NK-92 (cell line): ENCODE data around the gene UBE2D2.

Experiments used
- DNase-seq: peaks from one replicate; lab custom pipeline; 2025; ENCODE audit not compliant: unreplicated experiment; lab: John Stamatoyannopoulos, UW

Gene UBE2D2

DNA sequence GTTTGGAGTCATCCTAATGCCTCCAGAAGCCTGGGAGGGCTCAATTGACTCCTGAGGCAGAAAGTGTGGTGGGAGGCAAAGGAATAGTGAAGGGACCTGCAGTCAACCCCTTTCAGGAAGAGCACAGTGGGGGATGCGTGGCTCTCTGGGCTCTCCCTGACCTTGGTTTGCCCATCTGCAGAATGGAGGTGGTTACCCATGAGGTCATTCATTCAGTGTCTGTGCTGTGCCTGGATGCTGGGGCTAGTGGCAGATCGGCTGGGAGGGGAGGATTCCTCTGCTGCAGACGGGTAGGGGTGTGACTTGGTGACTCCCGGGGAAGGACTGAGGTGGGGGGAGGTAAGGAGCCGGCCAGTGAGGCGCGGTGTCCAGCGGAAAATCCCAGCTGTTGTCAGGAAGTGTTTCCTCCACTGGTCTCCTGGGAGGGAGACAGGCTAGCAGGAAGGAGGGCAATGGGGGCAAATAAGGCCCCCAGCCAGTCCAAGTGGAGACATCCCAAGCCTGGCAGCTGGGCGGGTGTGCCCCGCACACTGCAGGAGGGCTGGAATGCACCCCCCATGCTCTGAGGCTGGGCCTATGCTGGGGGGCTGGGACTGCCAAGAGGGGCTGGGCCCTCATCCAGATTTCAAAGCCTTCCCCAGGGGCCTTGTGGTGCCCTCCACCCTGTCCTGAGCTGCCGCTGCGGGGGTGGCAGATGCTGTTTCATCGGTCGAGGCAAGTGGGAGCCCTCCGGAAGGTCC lies 98.0 kb downstream of the UBE2D2 start:
- no peak for DNase-seq

DNA sequence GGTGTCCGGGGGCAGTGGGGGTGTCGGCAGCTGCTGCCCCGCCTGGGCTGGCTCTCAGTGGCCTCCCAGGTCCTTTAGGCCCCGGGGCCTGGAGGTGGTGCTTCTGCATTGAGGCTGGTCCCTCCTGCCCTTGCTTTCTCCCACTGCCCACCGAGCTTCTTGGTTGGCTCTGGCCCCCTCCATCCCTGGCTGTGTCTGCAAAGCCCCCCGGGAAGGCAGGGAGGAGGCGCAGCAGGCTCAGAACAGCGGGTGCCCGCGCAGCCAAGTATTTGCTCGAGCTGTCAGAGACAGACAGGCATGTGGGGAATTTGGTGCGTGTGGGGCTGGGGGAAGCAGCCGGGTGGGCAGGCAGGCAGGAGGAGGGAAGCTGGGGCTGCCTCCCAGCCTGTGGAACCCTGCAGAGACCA lies 98.6 kb downstream of the UBE2D2 start:
- no peak for DNase-seq

DNA sequence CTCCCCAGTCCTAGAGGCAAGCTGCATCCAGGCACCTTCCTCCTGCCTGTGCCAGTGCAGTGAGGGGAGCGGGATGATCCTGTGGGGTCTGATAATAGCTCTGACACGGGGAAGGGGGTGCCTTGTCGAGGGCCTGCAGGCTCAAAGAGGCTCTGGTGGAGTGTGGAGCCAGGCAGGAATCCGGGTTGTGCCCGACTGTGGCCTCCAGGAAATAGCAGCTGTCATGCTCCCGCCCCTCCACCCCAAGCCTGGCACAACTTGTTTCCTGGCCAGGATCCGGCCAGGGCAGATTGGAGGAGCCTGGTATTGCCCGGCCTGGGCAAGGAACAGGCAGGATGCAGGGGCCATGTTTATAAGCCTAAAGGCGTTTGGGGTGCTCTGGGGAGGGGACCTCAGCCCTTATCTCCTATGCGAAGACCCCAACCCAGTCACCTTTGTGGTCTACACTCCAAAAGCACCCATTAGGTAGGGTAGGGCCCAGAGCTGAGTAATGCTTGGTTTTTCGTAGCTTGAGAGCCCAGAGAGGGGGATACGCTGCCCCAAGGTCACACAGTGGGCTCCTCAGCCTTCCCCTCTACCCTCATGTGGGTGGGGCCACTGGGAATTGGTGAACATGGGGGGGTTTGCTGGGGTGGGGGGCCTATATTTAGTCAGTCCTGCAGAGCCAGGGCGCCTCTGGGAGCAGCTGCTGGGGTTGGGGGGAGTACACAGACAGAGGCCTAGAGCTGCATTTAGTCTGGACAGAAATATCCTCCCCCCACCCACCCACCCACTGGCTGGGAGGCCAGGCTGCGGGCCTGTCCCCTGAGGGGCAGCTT lies 99.2 kb downstream of the UBE2D2 start:
- DNase-seq: no peak

- DNase-seq: no peak
Observed at GRCh38 chr5:139660923-139661814, 100.0 kb downstream of the UBE2D2 start.

- DNase-seq: no peak
Observed at GRCh38 chr5:139662617-139663016, 101.5 kb downstream of the UBE2D2 start.

- no peak for DNase-seq
Observed at GRCh38 chr5:139663207-139664085, 102.3 kb downstream of the UBE2D2 start.

GRCh38 chr5:139664086-139664693 lies 103.1 kb downstream of the UBE2D2 start:
- no peak for DNase-seq

DNA sequence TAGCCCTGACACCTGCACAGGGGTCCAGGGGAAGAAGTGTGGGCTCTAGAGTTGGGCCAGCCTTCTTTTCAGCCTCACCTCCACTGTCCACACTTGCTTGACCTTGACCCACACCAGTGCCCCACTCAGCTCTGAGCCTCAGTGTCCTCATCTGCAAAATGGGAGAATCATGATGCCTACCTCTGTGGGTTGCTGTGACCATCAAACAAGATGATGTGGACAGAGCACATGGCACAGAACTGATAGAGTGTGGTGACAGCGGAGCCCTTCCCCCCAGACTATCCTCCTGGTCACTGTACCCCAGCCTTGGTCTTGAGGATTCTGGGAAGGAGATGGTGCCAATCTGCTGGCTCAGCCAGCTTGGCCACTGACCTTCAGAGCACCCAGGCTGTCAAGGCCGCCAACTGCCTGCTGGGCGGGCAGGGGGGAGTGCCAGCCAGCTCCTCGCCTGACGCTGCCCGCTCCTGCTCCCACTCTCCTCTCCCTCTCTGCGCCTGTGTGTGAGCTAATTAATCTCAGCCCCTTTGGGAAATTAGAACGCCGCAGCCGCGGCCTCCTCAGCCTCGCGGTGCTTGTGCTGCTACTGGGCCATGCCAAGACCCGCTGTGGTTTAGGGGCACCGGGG lies 103.7 kb downstream of the UBE2D2 start:
- no peak for DNase-seq

GRCh38 chr5:139665626-139666025 lies 104.5 kb downstream of the UBE2D2 start:
- DNase-seq: no peak

DNA sequence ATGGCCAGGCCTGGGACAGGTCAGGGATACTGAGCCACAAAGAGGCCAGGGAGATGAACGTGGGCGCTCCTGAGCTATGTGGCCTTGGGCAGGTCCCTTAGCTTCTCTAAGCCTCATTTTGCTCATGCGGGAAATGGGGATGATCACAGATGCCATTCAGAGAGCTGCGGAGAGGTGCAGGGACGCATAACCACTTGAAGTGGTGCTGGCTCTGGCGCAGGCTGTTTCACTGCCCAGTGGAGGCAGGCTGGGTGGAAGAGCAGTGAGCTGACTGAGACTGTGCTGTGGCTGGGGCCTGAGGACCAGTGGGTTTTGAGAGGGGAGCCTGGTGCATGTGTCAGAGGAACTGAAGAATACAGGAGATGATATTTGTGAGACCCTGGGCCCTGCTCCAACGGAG lies 105.4 kb downstream of the UBE2D2 start:
- no peak for DNase-seq

GRCh38 chr5:139667001-139667729 lies 106.0 kb downstream of the UBE2D2 start:
- no peak for DNase-seq

- DNase-seq: no peak
Observed at GRCh38 chr5:139667730-139668063, 106.6 kb downstream of the UBE2D2 start.

GRCh38 chr5:139668064-139668880 lies 107.1 kb downstream of the UBE2D2 start:
- DNase-seq: no peak

GRCh38 chr5:139668924-139669661 lies 108.0 kb downstream of the UBE2D2 start:
- no peak for DNase-seq

GRCh38 chr5:139669662-139670368 lies 108.7 kb downstream of the UBE2D2 start:
- DNase-seq: no peak

DNA sequence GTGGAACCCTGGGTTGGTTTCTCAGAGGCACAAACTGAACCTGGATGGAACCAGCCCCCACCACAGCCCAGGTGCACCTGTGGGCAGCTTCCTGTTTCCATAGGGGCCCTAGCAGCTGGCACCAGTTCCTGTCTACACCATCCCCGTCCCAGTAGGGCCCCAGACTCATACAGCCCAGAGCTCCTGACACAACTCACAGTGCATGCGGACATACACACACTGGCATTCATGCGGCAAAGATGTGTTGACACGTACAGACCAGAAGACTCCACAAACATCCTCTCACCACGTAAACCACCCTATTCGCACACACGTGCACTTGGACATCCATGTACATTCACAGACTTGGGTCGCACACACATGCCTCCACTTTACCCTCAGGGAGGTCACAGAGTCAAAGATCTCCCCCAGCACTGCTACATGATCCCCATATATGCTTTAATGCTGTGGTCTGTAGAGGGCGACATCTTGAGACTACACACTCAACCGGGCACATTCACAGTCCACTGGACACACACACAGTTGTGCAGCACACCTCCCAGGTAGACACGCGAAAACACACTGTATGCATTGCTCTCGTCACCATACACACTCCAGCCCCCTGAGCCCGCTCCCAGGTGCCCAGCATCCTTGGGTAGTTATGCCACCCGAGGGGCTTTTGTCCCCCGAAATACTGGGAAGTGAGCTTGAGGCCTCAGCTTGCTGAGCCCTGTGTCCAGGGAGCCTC lies 109.4 kb downstream of the UBE2D2 start:
- no peak for DNase-seq
